H9 (cell line): Measurements from ENCODE around the gene BLOC1S1. TPM values are rescaled to one million over a fixed set of nuclear protein-coding genes. Genes with fewer than 3 reads are reported as not detected.

ENCODE experiments used
- DNase-seq: peaks from one replicate; pipeline ENCODE4 v3.0.0-alpha.2; 2017
- H2AFZ ChIP-seq: one replicate; pipeline ENCODE4 v1.6.1; 2013; ENCODE audit warnings: mild to moderate bottlenecking, low read length, control low read depth, moderate library complexity
- H2AK5ac ChIP-seq: 2 replicates; pipeline ENCODE4 v1.6.1; 2013; ENCODE audit warnings: low read length, control low read depth, mixed read lengths; ENCODE audit not compliant: insufficient read length
- H2BK120ac ChIP-seq: one replicate; pipeline ENCODE4 v1.6.1; 2013; ENCODE audit warnings: low read depth, mild to moderate bottlenecking, low read length, control low read depth, inconsistent platforms; ENCODE audit not compliant: poor library complexity, severe bottlenecking
- H2BK12ac ChIP-seq: 2 replicates; pipeline ENCODE4 v1.6.1; 2013; ENCODE audit warnings: low read length, control low read depth, mixed read lengths, low read depth; ENCODE audit not compliant: insufficient read length
- H2BK15ac ChIP-seq: 2 replicates; pipeline ENCODE4 v1.6.1; 2013; ENCODE audit warnings: low read depth, low read length, control low read depth
- H2BK20ac ChIP-seq: one replicate; pipeline ENCODE4 v1.6.1; 2013; ENCODE audit warnings: low read depth, mild to moderate bottlenecking, low read length, control low read depth, inconsistent platforms; ENCODE audit not compliant: poor library complexity, severe bottlenecking
- H2BK5ac ChIP-seq: 2 replicates; pipeline ENCODE4 v1.6.1; 2013; ENCODE audit warnings: low read length, control low read depth, mixed read lengths; ENCODE audit not compliant: insufficient read length
- H3K14ac ChIP-seq: 2 replicates; pipeline ENCODE4 v1.6.1; 2013; ENCODE audit warnings: low read length, control low read depth; ENCODE audit not compliant: insufficient read depth
- H3K18ac ChIP-seq: 2 replicates; pipeline ENCODE4 v1.6.1; 2013; ENCODE audit warnings: low read depth, mild to moderate bottlenecking, mixed read lengths, low read length, control low read depth; ENCODE audit not compliant: insufficient read length
- H3K23ac ChIP-seq: 2 replicates; pipeline ENCODE4 v1.6.1; 2013; ENCODE audit warnings: low read length, control low read depth, mixed read lengths, low read depth; ENCODE audit not compliant: insufficient read length
- H3K23me2 ChIP-seq: 2 replicates; pipeline ENCODE4 v1.6.1; 2013; ENCODE audit warnings: low read depth, mild to moderate bottlenecking, mixed read lengths, low read length, control low read depth; ENCODE audit not compliant: insufficient read length, poor library complexity, severe bottlenecking
- H3K27ac ChIP-seq: 2 replicates; pipeline ENCODE4 v1.5.1; 2013; ENCODE audit warnings: low read length, control low read depth, mixed read lengths, low read depth; ENCODE audit not compliant: insufficient read length
- H3K27me3 ChIP-seq: 2 replicates; pipeline ENCODE4 v1.6.1; 2013; ENCODE audit warnings: low read length, control low read depth, inconsistent platforms; ENCODE audit not compliant: insufficient read depth
- H3K4ac ChIP-seq: 2 replicates; pipeline ENCODE4 v1.6.1; 2013; ENCODE audit warnings: low read depth, mild to moderate bottlenecking, control low read depth, inconsistent platforms, low read length, moderate library complexity
- H3K4me1 ChIP-seq: 2 replicates; pipeline ENCODE4 v1.6.1; 2013; ENCODE audit warnings: low read length, control low read depth, inconsistent platforms; ENCODE audit not compliant: insufficient read depth
- H3K4me2 ChIP-seq: 2 replicates; pipeline ENCODE4 v1.6.1; 2013; ENCODE audit warnings: low read length, control low read depth, mixed read lengths; ENCODE audit not compliant: insufficient read length, insufficient read depth
- H3K56ac ChIP-seq: 2 replicates; pipeline ENCODE4 v1.6.1; 2013; ENCODE audit warnings: low read depth, mild to moderate bottlenecking, mixed read lengths, low read length, control low read depth; ENCODE audit not compliant: insufficient read length
- H3K79me1 ChIP-seq: 2 replicates; pipeline ENCODE4 v1.6.1; 2013; ENCODE audit warnings: low read depth, mild to moderate bottlenecking, moderate library complexity, low read length, control low read depth, inconsistent platforms; ENCODE audit not compliant: insufficient read depth, poor library complexity, severe bottlenecking
- H3K79me2 ChIP-seq: 2 replicates; pipeline ENCODE4 v1.6.1; 2013; ENCODE audit warnings: low read length, control low read depth, inconsistent platforms; ENCODE audit not compliant: insufficient read depth
- H3K9ac ChIP-seq: 2 replicates; pipeline ENCODE4 v1.6.1; 2013; ENCODE audit warnings: low read length, control low read depth, mixed read lengths; ENCODE audit not compliant: insufficient read length; ENCODE audit errors: extremely low read depth
- H3K9me3 ChIP-seq: one replicate; pipeline ENCODE4 v1.6.1; 2013; ENCODE audit warnings: low read depth, low read length, inconsistent platforms; ENCODE audit not compliant: control insufficient read depth
- H3T11ph ChIP-seq: one replicate; pipeline ENCODE4 v1.6.1; 2013; ENCODE audit warnings: mild to moderate bottlenecking, low read length, control low read depth, inconsistent platforms
- H4K20me1 ChIP-seq: one replicate; pipeline ENCODE4 v1.6.1; 2013; ENCODE audit not compliant: control insufficient read depth, insufficient read length, insufficient read depth
- H4K5ac ChIP-seq: 2 replicates; pipeline ENCODE4 v1.6.1; 2013; ENCODE audit warnings: low read depth, mild to moderate bottlenecking, mixed read lengths, low read length, control low read depth; ENCODE audit not compliant: insufficient read length
- H4K8ac ChIP-seq: replicated peaks from 2 replicates; pipeline ENCODE4 v1.6.1; 2013; ENCODE audit warnings: low read length, control low read depth, mixed read lengths, low read depth; ENCODE audit not compliant: insufficient read length
- H4K91ac ChIP-seq: 2 replicates; pipeline ENCODE4 v1.6.1; 2013; ENCODE audit warnings: low read depth, mild to moderate bottlenecking, moderate library complexity, mixed read lengths, low read length, control low read depth; ENCODE audit not compliant: insufficient read length
- H3K27ac Mint-ChIP-seq, 3 experiments: 2 replicates in 2 of 3; 3 replicates in 1 of 3; pipeline ENCODE4 v1.8.0; 2020 to 2021; ENCODE audit warnings: mixed read lengths in 3 of 3, mild to moderate bottlenecking in 1 of 3, moderate library complexity in 1 of 3
- H3K27me3 Mint-ChIP-seq: 2 replicates; pipeline ENCODE4 v1.8.0; 2021; ENCODE audit warnings: low read depth, mild to moderate bottlenecking, moderate library complexity, mixed read lengths
- H3K36me3 Mint-ChIP-seq, 3 experiments: 2 replicates in 2 of 3; 3 replicates in 1 of 3; pipeline ENCODE4 v1.8.0; 2020 to 2021; ENCODE audit warnings: low read depth in 3 of 3, mixed read lengths in 3 of 3; ENCODE audit not compliant: insufficient read depth in 1 of 3
- H3K4me1 Mint-ChIP-seq, 2 experiments: 2 replicates each; pipeline ENCODE4 v1.8.0; 2020; ENCODE audit warnings: mixed read lengths in 2 of 2
- H3K4me3 Mint-ChIP-seq, 2 experiments: 2 replicates in 1 of 2; 3 replicates in 1 of 2; pipeline ENCODE4 v1.8.0; 2020 to 2021; ENCODE audit warnings: mild to moderate bottlenecking in 2 of 2, mixed read lengths in 2 of 2, moderate library complexity in 1 of 2
- H3K9me3 Mint-ChIP-seq, 2 experiments: 2 replicates in 1 of 2; 3 replicates in 1 of 2; pipeline ENCODE4 v1.8.0; 2020; ENCODE audit warnings: mild to moderate bottlenecking in 2 of 2, mixed read lengths in 2 of 2, moderate library complexity in 1 of 2
- WGBS: extraction: QIAGEN DNeasy Blood & Tissue Kit; methylation state at CpG from one replicate; pipeline ENCODE4 v1.1.7; 2013; ENCODE audit warnings: missing lambda C conversion rate, low lambda C conversion rate, mixed read lengths; ENCODE audit not compliant: insufficient read length; ENCODE audit errors: extremely low coverage; 5-methylcytosine and 5-hydroxymethylcytosine counted together
- total RNA-seq: library from RNA; stranded (reverse); gene quantifications from 2 replicates; pipeline ENCODE4 v1.2.1, GENCODE V29; 2021
- TF ChIP-seq, protein P1 (sequence below): fragments of 200-600 bp; sonication (generic); conservative IDR thresholded peaks from 3 replicates; pipeline ENCODE4 v1.8.0; 2021; ENCODE audit warnings: antibody characterized with exemption, mild to moderate bottlenecking

Gene BLOC1S1
- total RNA-seq, 1 experiment from 2014 or later = 108 TPM

DNA sequence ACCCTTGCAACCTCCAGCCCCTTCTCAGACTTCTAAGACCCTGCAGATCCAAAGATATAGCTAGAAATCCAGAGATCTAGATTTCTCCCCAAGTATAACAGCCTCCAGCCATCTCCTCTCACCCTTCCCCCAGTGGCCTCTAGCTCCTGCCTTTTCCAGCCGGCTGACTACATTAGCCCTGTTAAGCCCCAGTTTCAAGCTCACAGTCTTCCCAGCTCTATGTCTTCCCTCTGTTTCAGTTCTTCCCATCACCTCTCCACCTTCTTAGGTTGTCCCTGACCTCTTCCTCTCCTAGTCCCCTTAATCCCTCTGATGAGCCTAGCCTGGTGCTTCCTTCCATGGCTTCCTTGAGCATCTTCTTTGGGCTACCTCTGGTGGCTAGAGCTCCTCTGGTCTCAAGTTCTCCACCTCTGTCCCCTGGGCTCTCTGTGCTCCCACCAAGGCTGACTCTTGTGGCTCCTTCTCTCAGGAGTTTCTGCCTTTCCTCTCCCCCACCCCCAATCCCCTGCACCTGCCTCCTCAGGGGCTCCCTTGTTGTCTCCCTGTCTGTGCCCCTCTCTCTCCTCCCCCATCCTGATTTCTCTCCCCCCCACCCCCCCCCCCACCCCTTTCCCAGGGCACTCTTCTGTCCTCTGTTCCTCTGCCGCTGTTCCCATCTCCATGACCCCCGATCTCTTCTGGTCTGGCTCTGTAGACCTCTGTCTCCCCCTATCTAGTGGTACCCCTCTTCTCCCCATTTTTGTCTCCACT is 26.3 kb downstream of the BLOC1S1 start:
- no peak overlapping the region for H4K8ac ChIP-seq
- no peak overlapping the region for H4K5ac ChIP-seq
- H3K27me3 Mint-ChIP-seq = peaks cover 8% of the 10 kb centered on the region
- H3K36me3 Mint-ChIP-seq = peaks cover 0 to 3% (median 1%) of the 10 kb centered on the region in 3 experiments; a peak in 3 of 7 replicates
- H2BK12ac ChIP-seq = no peak overlapping the region
- peak overlapping the region; percentile 74 to 87 (median 76); a peak in 5 of 7 replicates for H3K27ac Mint-ChIP-seq
- no peak overlapping the region for H3K27ac ChIP-seq
- H3K18ac ChIP-seq = no peak overlapping the region
- H3K4ac ChIP-seq = no peak overlapping the region
- no peak overlapping the region for H3K23ac ChIP-seq
- H3K4me1 ChIP-seq = peaks cover 4% of the 10 kb centered on the region; the same call in 1 of the 2 replicates
- no peak overlapping the region for H3K14ac ChIP-seq
- peaks cover 36% of the 10 kb centered on the region for H3K23me2 ChIP-seq
- no peak overlapping the region for H2BK120ac ChIP-seq
- no peak overlapping the region for H3K56ac ChIP-seq
- no peaks in the 10 kb centered on the region for H4K20me1 ChIP-seq
- no peaks in the 10 kb centered on the region for H3K9me3 ChIP-seq
- no peaks in the 10 kb centered on the region for H3K9me3 Mint-ChIP-seq
- DNase-seq = no peak
- no peak overlapping the region for H4K91ac ChIP-seq
- H3K4me1 Mint-ChIP-seq = peaks cover 46 to 48% of the 10 kb centered on the region in 2 experiments
- TF ChIP-seq, protein P1, sequence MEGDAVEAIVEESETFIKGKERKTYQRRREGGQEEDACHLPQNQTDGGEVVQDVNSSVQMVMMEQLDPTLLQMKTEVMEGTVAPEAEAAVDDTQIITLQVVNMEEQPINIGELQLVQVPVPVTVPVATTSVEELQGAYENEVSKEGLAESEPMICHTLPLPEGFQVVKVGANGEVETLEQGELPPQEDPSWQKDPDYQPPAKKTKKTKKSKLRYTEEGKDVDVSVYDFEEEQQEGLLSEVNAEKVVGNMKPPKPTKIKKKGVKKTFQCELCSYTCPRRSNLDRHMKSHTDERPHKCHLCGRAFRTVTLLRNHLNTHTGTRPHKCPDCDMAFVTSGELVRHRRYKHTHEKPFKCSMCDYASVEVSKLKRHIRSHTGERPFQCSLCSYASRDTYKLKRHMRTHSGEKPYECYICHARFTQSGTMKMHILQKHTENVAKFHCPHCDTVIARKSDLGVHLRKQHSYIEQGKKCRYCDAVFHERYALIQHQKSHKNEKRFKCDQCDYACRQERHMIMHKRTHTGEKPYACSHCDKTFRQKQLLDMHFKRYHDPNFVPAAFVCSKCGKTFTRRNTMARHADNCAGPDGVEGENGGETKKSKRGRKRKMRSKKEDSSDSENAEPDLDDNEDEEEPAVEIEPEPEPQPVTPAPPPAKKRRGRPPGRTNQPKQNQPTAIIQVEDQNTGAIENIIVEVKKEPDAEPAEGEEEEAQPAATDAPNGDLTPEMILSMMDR = no peak
- no peak overlapping the region for H2AK5ac ChIP-seq
- peak overlapping the region; percentile 69 to 90 for H3K4me3 Mint-ChIP-seq
- no peak overlapping the region for H2BK5ac ChIP-seq
- WGBS = no CpG with 5 or more reads among the region's 3 CpGs
- H3T11ph ChIP-seq = no peak overlapping the region
- no peak overlapping the region for H2BK20ac ChIP-seq
- peaks cover 6% of the 10 kb centered on the region; the same call in 1 of the 2 replicates for H3K79me2 ChIP-seq
- no peak overlapping the region for H2BK15ac ChIP-seq
- H3K9ac ChIP-seq = no peak overlapping the region
- H2AFZ ChIP-seq = no peak overlapping the region
- peak overlapping the region; percentile 83 for H3K4me2 ChIP-seq
- H3K79me1 ChIP-seq = no peaks in the 10 kb centered on the region
- H3K27me3 ChIP-seq = no peaks in the 10 kb centered on the region
